Placental epithelial cell (primary cell): ENCODE data around the gene DTX3L. TPM values are rescaled to one million over a fixed set of nuclear protein-coding genes. Genes with fewer than 3 reads are reported as not detected.

ENCODE experiments used
- total RNA-seq: library from RNA; depleted of rRNA; stranded (reverse); fragments of >200 nt; gene quantifications from 2 replicates; pipeline ENCODE4 v1.2.3, GENCODE V29; 2012

Gene DTX3L
- total RNA-seq = 7.6 and 9.8 TPM in 2 replicates

GRCh38 chr3:122564155-122564912 lies at the start of gene DTX3L, which contains the start of gene PARP9:
Gene DTX3L (plus strand): TSS chr3:122564338. CDS start chr3:122564427, 89 bp downstream.
Gene PARP9 (minus strand): TSS chr3:122564300. CDS start chr3:122559620, 4,680 bp downstream.

GRCh38 chr3:122577409-122578031 lies 13.4 kb downstream of the DTX3L start, which contains the start of gene PARP15:
Gene PARP15 (plus strand): TSS chr3:122577650. CDS start chr3:122577668, 18 bp downstream.

Other genes starting within 250 kb of the DTX3L start
- 0.22 and 0.39 TPM in 2 replicates for gene CSTA, start 239.1 kb upstream of the DTX3L start, total RNA-seq
- 15.7 and 17.4 TPM in 2 replicates for gene MIX23, start 181.1 kb upstream of the DTX3L start, total RNA-seq
- gene FAM162A, start 180.2 kb upstream of the DTX3L start, total RNA-seq = 4.9 and 6.7 TPM in 2 replicates
- gene WDR5B, start 148.3 kb upstream of the DTX3L start, total RNA-seq = 6.9 and 7.9 TPM in 2 replicates
- 27.9 and 35.0 TPM in 2 replicates for gene KPNA1, start 49.4 kb upstream of the DTX3L start, total RNA-seq
- 4.1 and 6.7 TPM in 2 replicates for gene PARP9, start within 50 bp of the DTX3L start, total RNA-seq
- gene PARP15, start 13.3 kb downstream of the DTX3L start, total RNA-seq = under 0.01 TPM in 1 of 2 replicates, not detected in the other
- 7.0 and 34.9 TPM in 2 replicates for gene PARP14, start 116.5 kb downstream of the DTX3L start, total RNA-seq
- 3.5 TPM in 2 replicates for gene HSPBAP1, start 229.5 kb downstream of the DTX3L start, total RNA-seq
- 19.6 and 24.4 TPM in 2 replicates for gene SLC49A4, start 230.7 kb downstream of the DTX3L start, total RNA-seq